HG02759 (cell line): ENCODE results near the gene OR51B6.
"Not testable (repeated sequence)": the region's sequence is repeated elsewhere in the genome, so short reads cannot be mapped to it uniquely, and the experiment has no call there.

ENCODE experiments used
- ATAC-seq: cut with Tn5 transposase; IDR thresholded peaks from one replicate; pipeline ENCODE4 v1.9.1; 2021; ENCODE audit warnings: mild to moderate bottlenecking, moderate library complexity; ENCODE audit not compliant: unreplicated experiment

The OR51B6 gene, protein sequence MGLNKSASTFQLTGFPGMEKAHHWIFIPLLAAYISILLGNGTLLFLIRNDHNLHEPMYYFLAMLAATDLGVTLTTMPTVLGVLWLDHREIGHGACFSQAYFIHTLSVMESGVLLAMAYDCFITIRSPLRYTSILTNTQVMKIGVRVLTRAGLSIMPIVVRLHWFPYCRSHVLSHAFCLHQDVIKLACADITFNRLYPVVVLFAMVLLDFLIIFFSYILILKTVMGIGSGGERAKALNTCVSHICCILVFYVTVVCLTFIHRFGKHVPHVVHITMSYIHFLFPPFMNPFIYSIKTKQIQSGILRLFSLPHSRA

GRCh38 chr11:5351208-5351607 is at the start of gene OR51B6:
Gene OR51B6 (plus strand): TSS chr11:5351508. CDS start chr11:5351508, 0 bp downstream.
- no peak for ATAC-seq

DNA sequence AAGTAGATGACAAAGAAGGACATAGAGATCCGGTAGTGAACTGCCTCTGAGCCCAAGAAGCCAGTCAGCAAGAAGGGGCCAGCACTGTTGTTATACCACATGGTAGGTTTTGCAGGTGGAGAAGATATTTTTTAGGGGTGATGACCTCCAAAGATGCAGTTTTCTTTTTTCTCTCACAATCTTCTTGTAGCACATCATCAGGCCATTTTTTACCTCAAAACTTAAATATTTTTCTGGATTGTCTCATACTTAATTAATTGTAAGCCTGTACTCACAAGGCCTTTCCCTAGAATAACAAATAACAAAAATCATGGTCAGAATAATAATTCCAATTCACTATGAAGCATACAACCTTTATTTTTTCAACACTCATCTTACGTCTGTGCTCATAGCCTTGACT is 49.5 kb upstream of the OR51B6 start, which contains the start of gene OR51B4:
Gene OR51B4 (minus strand): TSS at position 101 of the 400 bp plus-strand sequence. CDS start 0 bp downstream, at position 101.
- ATAC-seq: no peak

GRCh38 chr11:5303626-5304025 is 47.7 kb upstream of the OR51B6 start:
- ATAC-seq: no peak

DNA sequence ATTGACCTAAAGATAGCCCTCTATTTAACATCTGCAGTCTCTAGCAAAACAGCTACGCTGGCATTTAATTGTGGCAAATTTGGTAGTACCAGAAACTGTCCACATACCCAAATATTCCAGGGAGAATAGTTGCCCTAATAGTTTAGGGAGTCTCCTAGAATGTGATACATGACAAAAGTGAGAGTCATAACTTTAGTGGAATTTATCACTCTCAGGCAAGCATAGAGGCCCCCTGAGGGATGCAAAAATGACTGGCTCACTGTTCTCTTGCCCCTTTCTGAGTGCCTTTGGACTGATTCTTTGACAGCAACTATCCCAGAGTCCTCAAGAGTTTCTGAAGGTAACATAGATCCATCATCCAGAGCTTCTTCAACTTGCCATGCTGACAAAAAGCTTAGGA is 47.3 kb upstream of the OR51B6 start:
- no peak for ATAC-seq

DNA sequence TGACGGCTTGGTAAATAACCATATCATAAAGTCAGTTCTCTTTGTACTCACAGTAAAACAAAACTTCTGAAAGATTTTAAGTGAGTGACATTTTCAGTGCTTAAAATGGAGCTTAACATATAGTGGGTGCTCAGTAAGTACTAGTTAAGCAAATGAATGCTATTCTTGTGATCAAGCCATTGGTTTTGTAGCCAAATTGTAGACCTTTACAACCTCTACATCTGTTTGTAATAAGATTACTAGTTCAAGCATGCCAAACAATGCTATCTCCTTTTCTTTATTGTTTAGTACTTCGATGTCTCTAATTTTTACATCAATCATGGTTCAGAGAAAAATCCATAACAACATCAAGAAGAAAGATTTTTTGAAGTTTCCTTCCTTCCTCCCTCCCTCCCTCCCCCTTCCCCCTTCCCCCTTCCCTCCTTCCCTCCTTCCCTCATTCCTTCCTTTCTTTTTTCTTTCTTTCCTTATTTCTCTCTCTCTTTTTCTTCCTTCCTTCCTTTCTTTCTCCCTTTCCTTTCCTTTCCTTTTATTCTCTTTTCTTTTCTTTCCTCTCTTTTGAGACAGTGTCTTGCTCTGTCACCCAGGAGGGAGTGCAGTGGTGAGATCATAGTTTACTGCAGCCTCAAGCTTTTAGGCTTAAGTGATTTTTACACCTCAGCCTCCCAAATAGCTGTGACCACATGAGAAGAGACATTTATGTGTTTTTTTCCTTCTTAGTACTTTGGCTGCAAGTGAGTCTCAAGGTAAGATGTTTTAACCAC is 43.9 kb upstream of the OR51B6 start:
- ATAC-seq: no peak

DNA sequence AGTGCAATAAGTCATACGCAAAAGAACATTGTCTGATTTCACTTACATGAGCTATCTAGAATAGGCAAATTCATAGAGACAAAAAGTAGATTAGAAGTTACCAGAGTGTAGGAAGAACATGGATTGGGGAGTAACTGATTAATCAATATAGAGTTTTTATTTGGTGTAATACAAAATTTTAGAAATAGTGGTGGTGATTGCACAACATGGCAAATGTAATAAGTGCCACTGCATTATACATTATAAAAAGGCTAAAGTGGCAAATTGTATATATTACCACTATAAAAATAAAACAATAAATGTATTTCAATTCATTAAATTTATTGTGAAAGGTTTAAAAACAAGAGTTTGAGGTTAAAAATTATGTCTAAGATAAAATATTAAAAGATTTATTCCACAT is 40.9 kb upstream of the OR51B6 start:
- ATAC-seq: no peak

DNA sequence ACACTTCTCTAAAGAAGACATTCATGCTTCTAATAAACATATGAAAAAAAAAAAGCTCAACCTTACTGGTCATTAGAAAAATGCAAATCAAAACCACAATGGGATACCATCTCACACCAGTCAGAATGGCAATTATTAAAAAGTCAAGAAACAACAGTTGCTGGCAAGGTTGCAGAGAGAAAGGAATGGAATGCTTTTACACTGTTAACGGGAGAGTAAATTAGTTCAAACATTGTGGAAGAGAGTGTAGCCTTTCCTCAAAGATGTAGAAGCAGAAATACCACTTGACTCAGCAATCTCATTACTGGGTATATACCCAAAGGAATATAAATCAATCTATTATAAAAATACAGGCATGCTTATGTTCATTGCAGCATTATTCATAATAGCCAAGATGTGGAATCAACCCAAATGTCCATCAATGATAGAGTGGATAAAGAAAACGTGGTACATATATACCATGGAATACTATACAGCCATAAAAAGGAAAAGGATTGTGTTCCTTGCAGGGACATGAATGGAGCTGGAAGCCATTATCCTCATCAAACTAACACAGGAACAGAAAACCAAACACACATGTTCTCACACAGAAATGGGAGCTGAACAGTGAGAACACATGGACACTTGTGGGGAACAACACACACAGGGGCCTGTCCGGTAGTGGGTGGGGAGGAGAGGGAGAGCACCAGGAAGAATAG is 37.8 kb upstream of the OR51B6 start:
- ATAC-seq: not testable (repeated sequence)

GRCh38 chr11:5317292-5317691 is 34.0 kb upstream of the OR51B6 start:
- ATAC-seq: no peak

DNA sequence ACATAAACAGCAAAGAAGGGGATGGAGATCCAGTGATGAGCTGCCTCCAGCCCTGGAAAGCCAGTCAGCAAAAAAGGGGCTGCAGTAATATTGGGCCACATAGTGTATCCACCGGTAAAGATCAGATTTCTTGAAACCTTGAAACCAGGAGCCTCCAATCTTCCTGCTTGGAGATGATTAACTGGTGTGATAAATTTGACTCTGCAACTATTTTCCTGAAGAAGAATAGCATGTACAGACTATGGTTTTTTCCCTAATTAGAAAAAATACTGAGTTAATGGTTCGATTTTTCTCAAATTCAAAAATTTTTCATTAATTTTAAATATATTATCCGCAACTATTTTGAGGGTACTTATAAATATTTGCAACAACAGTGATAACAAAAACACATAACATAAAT is 27.1 kb upstream of the OR51B6 start, which contains the start of gene OR51B2:
Gene OR51B2 (minus strand): TSS at position 101 of the 400 bp plus-strand sequence. CDS start 0 bp downstream, at position 101.
- no peak for ATAC-seq

DNA sequence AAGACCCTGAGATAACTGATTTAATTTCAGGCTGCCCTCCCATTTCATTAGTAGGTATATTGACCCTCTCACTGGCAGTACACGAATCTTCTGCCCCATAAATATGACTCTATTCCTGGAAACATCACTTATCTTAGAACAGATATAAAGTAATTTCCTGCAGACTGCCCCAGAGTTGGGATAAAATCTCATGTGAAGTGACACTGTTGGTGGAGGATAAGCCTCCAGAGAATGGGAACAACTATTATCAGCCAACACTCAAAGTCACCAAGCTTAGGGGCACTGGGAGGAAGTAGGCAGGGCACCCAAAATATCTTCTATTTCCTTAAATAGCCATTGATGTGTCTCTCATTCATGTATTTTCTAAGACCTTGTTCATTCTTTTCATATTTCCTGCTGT is 16.1 kb upstream of the OR51B6 start:
- no peak for ATAC-seq

DNA sequence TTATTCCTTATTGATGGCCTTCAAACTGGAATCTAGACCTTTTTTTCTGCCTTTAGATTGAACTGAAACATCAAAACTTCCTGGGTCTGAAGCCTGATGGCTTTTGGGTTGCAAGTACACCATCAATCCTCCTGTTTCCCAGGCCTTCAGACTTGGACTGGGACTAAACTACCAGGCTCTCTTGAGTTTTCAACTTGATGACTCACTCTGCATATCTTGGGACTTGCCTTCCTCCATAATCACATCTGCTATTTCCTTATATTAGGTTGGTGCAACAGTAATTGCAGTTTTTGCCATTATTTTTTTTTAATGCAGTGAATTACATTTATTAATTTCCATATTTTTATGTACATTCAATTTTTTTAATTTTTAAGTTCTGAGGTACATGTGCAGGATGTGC is 15.0 kb upstream of the OR51B6 start:
- no peak for ATAC-seq

GRCh38 chr11:5337253-5337652 is 14.1 kb upstream of the OR51B6 start:
- ATAC-seq: not testable (repeated sequence)

- peak; percentile 76 for ATAC-seq
These were observed 11.5 kb upstream of the OR51B6 start for GRCh38 chr11:5339771-5340322.

- peak; percentile 37 for ATAC-seq
These were observed 7.6 kb upstream of the OR51B6 start, which contains the start of gene OR51B5 for GRCh38 chr11:5343474-5344335. Gene OR51B5 (minus strand): TSS chr11:5343524. CDS start chr11:5343524, 0 bp downstream.

GRCh38 chr11:5345831-5346230 is 5.5 kb upstream of the OR51B6 start:
- ATAC-seq: no peak

DNA sequence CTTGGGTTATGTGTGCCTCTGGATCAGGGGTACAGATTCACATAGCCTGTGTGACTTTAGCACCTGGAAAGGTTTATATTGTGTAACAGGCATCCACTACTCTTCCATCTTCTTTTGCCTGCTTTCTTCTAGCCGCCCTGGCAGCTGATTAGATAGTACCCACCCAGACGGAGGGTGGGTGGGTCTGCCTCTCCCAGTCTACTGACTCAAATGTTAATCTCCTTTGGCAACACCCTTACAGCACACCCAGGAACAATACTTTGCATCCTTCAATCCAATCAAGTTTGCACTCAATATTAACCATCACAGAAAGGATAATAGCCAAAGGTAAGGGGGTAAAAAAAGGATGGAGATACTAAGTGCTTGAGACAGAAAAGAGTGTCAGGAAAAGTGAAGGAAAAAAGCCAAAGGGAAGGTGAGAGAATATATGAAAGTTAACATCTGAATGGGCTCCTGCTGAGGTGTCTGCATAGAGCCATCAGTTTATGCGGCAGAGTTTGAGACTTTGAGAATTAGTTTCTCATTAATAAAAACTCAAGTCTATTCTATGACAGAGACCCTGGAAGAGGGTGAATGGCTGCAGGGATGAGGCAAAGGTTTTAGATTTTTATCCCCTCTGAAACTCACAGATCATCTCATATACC is 2.6 kb upstream of the OR51B6 start:
- no peak for ATAC-seq

GRCh38 chr11:5349550-5349949 is 1.8 kb upstream of the OR51B6 start:
- ATAC-seq: no peak

DNA sequence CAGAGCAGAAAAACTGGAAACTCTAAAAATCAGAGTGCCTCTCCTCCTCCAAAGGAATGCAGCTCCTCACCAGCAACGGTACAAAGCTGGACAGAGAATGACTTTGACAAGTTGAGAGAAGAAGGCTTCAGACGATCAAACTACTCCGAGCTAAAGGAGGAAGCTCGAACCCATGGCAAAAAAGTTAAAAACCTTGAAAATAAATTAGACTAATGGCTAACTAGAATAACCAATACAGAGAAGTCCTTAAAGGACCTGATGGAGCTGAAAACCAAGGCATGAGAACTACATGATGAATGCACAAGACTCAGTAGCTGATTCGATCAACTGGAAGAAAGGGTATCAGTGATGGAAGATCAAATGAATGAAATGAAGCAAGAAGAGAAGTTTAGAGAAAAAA is 4.7 kb downstream of the OR51B6 start:
- not testable (repeated sequence) for ATAC-seq

DNA sequence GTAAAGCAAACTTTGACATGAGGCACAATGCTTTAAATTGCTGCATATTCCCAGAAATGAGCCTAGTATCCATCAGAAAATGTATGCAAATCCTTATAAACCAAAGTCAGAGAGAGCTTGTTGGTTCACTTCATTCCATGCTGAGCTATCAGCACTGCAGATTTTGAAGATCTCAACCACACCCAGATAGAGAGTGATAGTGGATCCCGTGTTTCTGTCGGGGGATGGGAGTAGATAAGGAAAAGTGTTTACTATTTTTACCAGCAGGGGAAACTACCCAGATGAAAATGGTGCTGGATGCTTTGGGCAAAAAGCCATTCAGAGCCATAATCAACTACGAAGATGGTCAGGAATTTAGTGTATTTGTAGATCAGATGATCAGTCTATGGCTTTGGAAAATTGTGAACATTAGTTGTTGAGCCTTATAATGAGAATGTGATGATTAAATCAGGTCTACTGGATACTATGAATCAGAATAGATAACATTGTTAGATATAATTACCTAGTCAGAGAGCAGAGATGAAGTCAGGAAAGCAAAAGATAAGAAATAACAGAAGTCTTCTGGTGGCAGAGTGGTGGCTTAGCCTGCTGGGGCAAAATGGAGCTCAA is 10.8 kb downstream of the OR51B6 start:
- ATAC-seq: no peak
